Glutamatergic neuron (in vitro differentiated cells): ENCODE data around the gene RALBP1. TPM values are rescaled to one million over a fixed set of nuclear protein-coding genes. Genes with fewer than 3 reads are reported as not detected.

Source experiments
- DNase-seq: peaks from one replicate; pipeline ENCODE4 v3.0.0; 2022
- H3K27ac Mint-ChIP-seq: one replicate; pipeline ENCODE4 v1.8.0; 2020; ENCODE audit warnings: mild to moderate bottlenecking, mixed read lengths, inconsistent platforms; ENCODE audit not compliant: unreplicated experiment
- H3K27me3 Mint-ChIP-seq: one replicate; pipeline ENCODE4 v1.8.0; 2020; ENCODE audit warnings: mild to moderate bottlenecking, moderate library complexity, mixed read lengths, inconsistent platforms; ENCODE audit not compliant: unreplicated experiment
- H3K36me3 Mint-ChIP-seq: one replicate; pipeline ENCODE4 v1.8.0; 2020; ENCODE audit warnings: mild to moderate bottlenecking, mixed read lengths, inconsistent platforms; ENCODE audit not compliant: unreplicated experiment
- H3K4me1 Mint-ChIP-seq: one replicate; pipeline ENCODE4 v1.8.0; 2020; ENCODE audit warnings: mild to moderate bottlenecking, low read depth, mixed read lengths, inconsistent platforms; ENCODE audit not compliant: unreplicated experiment
- H3K4me3 Mint-ChIP-seq: one replicate; pipeline ENCODE4 v1.8.0; 2020; ENCODE audit warnings: mild to moderate bottlenecking, mixed read lengths, inconsistent platforms; ENCODE audit not compliant: unreplicated experiment
- H3K9me3 Mint-ChIP-seq: one replicate; pipeline ENCODE4 v1.8.0; 2020; ENCODE audit warnings: mild to moderate bottlenecking, moderate library complexity, mixed read lengths, inconsistent platforms; ENCODE audit not compliant: unreplicated experiment
- total RNA-seq: library from RNA; stranded (reverse); fragmentation: NEBNext Ultra II Directional; extraction: Animal tissue kit (Norgen Biotek cat#: 25700); gene quantifications from one replicate; pipeline ENCODE4 v1.2.1, GENCODE V29; 2021; ENCODE audit not compliant: unreplicated experiment
- TF ChIP-seq, protein P1 (sequence below): fragments of 200-600 bp; sonication (generic); IDR thresholded peaks from one replicate; pipeline ENCODE4 v1.5.0; 2021; ENCODE audit not compliant: partially characterized antibody, unreplicated experiment

The RALBP1 gene
- total RNA-seq, 1 donor from 2014 or later: 38.1 TPM

- no peak overlapping the region for H3K4me3 Mint-ChIP-seq
- DNase-seq: no peak
- TF ChIP-seq, protein P1, sequence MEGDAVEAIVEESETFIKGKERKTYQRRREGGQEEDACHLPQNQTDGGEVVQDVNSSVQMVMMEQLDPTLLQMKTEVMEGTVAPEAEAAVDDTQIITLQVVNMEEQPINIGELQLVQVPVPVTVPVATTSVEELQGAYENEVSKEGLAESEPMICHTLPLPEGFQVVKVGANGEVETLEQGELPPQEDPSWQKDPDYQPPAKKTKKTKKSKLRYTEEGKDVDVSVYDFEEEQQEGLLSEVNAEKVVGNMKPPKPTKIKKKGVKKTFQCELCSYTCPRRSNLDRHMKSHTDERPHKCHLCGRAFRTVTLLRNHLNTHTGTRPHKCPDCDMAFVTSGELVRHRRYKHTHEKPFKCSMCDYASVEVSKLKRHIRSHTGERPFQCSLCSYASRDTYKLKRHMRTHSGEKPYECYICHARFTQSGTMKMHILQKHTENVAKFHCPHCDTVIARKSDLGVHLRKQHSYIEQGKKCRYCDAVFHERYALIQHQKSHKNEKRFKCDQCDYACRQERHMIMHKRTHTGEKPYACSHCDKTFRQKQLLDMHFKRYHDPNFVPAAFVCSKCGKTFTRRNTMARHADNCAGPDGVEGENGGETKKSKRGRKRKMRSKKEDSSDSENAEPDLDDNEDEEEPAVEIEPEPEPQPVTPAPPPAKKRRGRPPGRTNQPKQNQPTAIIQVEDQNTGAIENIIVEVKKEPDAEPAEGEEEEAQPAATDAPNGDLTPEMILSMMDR: no peak
- peaks cover 6% of the 10 kb centered on the region for H3K4me1 Mint-ChIP-seq
- H3K9me3 Mint-ChIP-seq: peaks cover 3% of the 10 kb centered on the region
- H3K27ac Mint-ChIP-seq: no peak overlapping the region
- H3K27me3 Mint-ChIP-seq: peaks cover 5% of the 10 kb centered on the region
- peaks cover 5% of the 10 kb centered on the region for H3K36me3 Mint-ChIP-seq
Measured at GRCh38 chr18:9539283-9539682, 64.0 kb downstream of the RALBP1 start.

DNA sequence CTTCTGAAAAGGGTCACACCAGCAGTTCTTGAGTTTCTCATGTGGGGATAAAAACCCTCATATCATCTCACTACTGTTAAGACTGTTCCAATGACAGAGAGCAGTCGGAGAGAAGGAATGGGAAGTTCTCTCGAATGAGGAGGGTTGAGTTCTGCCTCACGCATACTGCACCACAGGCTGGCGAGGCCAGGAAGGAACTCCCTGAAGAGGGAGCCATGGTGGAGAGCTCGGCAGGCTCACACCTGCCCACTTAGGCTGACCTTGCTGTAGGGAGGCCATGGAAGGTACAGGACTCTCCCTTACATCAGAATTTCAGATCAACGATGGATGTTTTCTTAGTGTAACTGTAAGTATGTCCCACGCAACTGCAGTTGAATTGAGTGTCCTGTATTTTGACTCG is 64.6 kb downstream of the RALBP1 start:
- DNase-seq: no peak
- Mint-ChIP-seq H3K4me1 (peaks cover 9% of the 10 kb centered on the region), H3K36me3 (peaks cover 5% of the 10 kb centered on the region), H3K27me3 (peaks cover 5% of the 10 kb centered on the region), H3K9me3 (peaks cover 3% of the 10 kb centered on the region), H3K4me3 (no peak overlapping the region), H3K27ac (no peak overlapping the region)
- TF ChIP-seq, protein P1: no peak

GRCh38 chr18:9542924-9543323 is 67.6 kb downstream of the RALBP1 start:
- Mint-ChIP-seq H3K27ac (peak overlapping the region; percentile 28), H3K9me3 (peaks cover 3% of the 10 kb centered on the region), H3K4me1 (peaks cover 9% of the 10 kb centered on the region), H3K27me3 (peaks cover 6% of the 10 kb centered on the region), H3K4me3 (no peak overlapping the region), H3K36me3 (peaks cover 5% of the 10 kb centered on the region)
- TF ChIP-seq, protein P1: no peak
- no peak for DNase-seq

DNA sequence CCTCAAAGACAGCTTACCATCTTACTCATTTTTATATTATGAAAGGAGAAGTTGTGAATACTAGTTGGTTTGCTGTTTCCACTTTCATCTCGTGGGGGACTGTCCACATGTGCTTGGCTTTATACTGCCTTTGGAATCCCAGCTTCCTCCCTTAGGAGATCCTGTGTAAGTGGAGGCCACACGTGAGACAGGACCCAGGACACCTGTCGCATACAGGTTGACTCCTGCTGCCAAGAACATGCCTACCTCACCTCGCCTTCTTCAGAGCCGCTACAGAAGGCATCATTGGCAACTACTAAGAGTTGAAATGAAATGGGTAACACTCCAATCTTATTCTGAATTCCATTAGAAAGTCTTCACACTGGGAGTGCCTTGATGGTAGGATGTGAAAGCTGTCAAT is 69.7 kb downstream of the RALBP1 start:
- Mint-ChIP-seq H3K4me1 (peaks cover 9% of the 10 kb centered on the region), H3K4me3 (no peak overlapping the region), H3K9me3 (peaks cover 3% of the 10 kb centered on the region), H3K27me3 (peaks cover 6% of the 10 kb centered on the region), H3K27ac (no peak overlapping the region), H3K36me3 (peaks cover 10% of the 10 kb centered on the region)
- TF ChIP-seq, protein P1: no peak
- DNase-seq: no peak

- H3K9me3 Mint-ChIP-seq: peaks cover 8% of the 10 kb centered on the region
- TF ChIP-seq, protein P1: no peak
- H3K27ac Mint-ChIP-seq: no peak overlapping the region
- H3K4me3 Mint-ChIP-seq: no peak overlapping the region
- H3K27me3 Mint-ChIP-seq: peaks cover 6% of the 10 kb centered on the region
- H3K36me3 Mint-ChIP-seq: peaks cover 10% of the 10 kb centered on the region
- no peak for DNase-seq
- H3K4me1 Mint-ChIP-seq: peaks cover 14% of the 10 kb centered on the region
Measured at GRCh38 chr18:9546468-9546867, 71.2 kb downstream of the RALBP1 start.
